ENCODE results near the gene PDE6D. TPM values are rescaled to one million over a fixed set of nuclear protein-coding genes. Genes with fewer than 3 reads are reported as not detected.

The PDE6D gene
- total and polyA plus RNA-seq, 2 of the 4 experiments (the other 2 are of a cell fraction): 13.8 to 24.7 TPM

DNA sequence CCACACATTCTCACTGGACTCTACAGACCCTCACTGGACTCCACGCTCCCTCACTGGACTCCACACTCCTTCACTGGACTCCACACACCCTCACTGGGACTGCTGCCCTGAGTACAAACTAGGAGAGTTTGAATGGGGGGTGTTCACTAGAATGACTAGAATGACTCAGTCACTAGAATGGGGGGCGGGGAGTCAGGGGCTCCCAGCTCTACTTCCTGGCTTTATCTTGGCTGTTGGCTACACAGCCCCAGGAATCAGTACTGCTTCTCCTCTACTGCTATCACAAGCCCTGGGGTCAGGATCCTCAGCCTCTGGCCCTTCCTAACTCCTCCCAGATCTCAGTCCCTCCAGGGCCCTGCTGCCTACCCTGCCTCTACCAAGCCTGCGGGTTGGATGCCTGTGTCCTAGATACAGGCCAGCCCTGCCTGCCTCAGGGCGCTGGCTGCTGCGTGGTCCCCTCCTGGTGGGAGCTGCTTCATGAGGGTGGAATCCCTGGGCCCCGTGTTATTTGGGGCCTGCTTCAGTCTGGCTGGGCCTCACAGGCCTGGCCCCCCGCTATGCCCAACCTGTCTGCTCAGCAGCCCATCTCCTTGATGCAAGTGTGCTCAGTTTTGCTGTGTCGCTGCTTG lies 65.0 kb downstream of the PDE6D start:
- Histone ChIP-seq H3K9me1 (ENCODE audit: insufficient read depth, low read length) (peaks cover 12% of the 10 kb centered on the region), H3K4me3 (ENCODE audit: insufficient read depth, low read depth, low read length) (no peak overlapping the region), H2AK9ac (replicated peaks; ENCODE audit: low read depth, low read length, poor library complexity) (peak overlapping the region; percentile 96), H4K8ac (ENCODE audit: low read depth in 2 of 2, low read length in 2 of 2) (peak overlapping the region; percentile 48 to 89; a peak in 3 of 4 replicates), H4K91ac (ENCODE audit: insufficient read depth, low read depth, low read length) (peak overlapping the region; percentile 81), H3K23ac (ENCODE audit: low read depth, low read length) (peak overlapping the region; percentile 41), H3K14ac (replicated peaks; ENCODE audit: low read depth, low read length) (peak overlapping the region; percentile 86), H2AFZ (replicated peaks; ENCODE audit: low read length, poor library complexity) (peak overlapping the region; percentile 91), H4K20me1 (ENCODE audit: insufficient read depth, low read length) (peaks cover 38% of the 10 kb centered on the region), H2AK5ac (ENCODE audit: low read depth, low read length) (peak overlapping the region; percentile 92), H3K4ac (ENCODE audit: low read depth, low read length) (peak overlapping the region; percentile 92), H2BK120ac (ENCODE audit: low read depth, low read length) (peak overlapping the region; percentile 85), H3K27me3 (ENCODE audit: control insufficient read depth, insufficient read depth, low read length) (no peaks in the 10 kb centered on the region), H2BK15ac (ENCODE audit: low read depth, low read length) (peak overlapping the region; percentile 67; the same call in 1 of the 3 replicates), H2BK5ac (ENCODE audit: low read depth, low read length, poor library complexity, severe bottlenecking) (peak overlapping the region; percentile 88), H3K56ac (ENCODE audit: extremely low read depth, insufficient read depth, low read length) (no peak overlapping the region), H3K18ac (ENCODE audit: low read depth, low read length) (peak overlapping the region; percentile 12; the same call in 1 of the 2 replicates), H3K9me3 (ENCODE audit: control insufficient read depth, insufficient read depth, low read length) (no peaks in the 10 kb centered on the region), H2BK20ac (ENCODE audit: low read depth, low read length) (peak overlapping the region; percentile 54), H3K9ac (ENCODE audit: low read depth, low read length) (peak overlapping the region; percentile 17; the same call in 1 of the 2 replicates), H3K4me2 (ENCODE audit: low read depth, low read length) (no peak overlapping the region), H3K4me1 (ENCODE audit: control insufficient read depth, insufficient read depth, low read length) (peaks cover 26% of the 10 kb centered on the region), H4K5ac (ENCODE audit: low read depth, low read length) (peak overlapping the region; percentile 58), H3K79me1 (ENCODE audit: low read depth in 1 of 2, low read length in 2 of 2) (peaks cover 0 to 33% of the 10 kb centered on the region in 2 experiments; a peak in 2 of 4 replicates), H3K27ac (ENCODE audit: insufficient read depth, low read length) (peak overlapping the region; percentile 67), H3K36me3 (ENCODE audit: control insufficient read depth, insufficient read depth, low read length) (peaks cover 18% of the 10 kb centered on the region)
- peak; percentile 62 for DNase-seq
- TF ChIP-seq RFX5 (IDR thresholded peaks at IDR 0.05; ENCODE audit: low read depth, low read length) (no peak), POLR2A (IDR thresholded peaks at IDR 0.05; ENCODE audit: low read depth, low read length) (no peak), RAD21 (IDR thresholded peaks at IDR 0.05; ENCODE audit: low read length) (no peak)
- TF ChIP-seq, protein P1, sequence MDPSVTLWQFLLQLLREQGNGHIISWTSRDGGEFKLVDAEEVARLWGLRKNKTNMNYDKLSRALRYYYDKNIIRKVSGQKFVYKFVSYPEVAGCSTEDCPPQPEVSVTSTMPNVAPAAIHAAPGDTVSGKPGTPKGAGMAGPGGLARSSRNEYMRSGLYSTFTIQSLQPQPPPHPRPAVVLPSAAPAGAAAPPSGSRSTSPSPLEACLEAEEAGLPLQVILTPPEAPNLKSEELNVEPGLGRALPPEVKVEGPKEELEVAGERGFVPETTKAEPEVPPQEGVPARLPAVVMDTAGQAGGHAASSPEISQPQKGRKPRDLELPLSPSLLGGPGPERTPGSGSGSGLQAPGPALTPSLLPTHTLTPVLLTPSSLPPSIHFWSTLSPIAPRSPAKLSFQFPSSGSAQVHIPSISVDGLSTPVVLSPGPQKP (IDR thresholded peaks at IDR 0.05; ENCODE audit: borderline replicate concordance, low read depth, low read length): no peak
- POLR2A ChIA-PET (ENCODE audit: unreplicated experiment): no interaction called here
- WGBS, 2 experiments (ENCODE audit: extremely low coverage in 2 of 2, insufficient read length in 1 of 2): 83% methylated on average over 4 of the region's 8 CpGs; no CpG with 5 or more reads in 1 of the 2 experiments
- in situ Hi-C loops (cut with MboI; ENCODE audit: low sequenced_read_pairs): no loop called here
- intact Hi-C loops (cut with micrococcal nuclease): loop anchor here (1.0 to 5.0 kb wide), 4 partner anchors 39 to 154 kb away; partner anchors contain the start of gene PDE6D
- dilution Hi-C loops (cut with HindIII; ENCODE audit: low sequenced_read_pairs, unreplicated experiment): no loop called here
- BruUV-seq (replicated peaks): no TSS peak
- peak; percentile 21 for ATAC-seq (ENCODE audit: low read depth)
- CTCF ChIA-PET: interaction anchor here (1.5 to 4.4 kb wide), 4 partner anchors 29 to 108 kb away, joined by 4 to 57 read pairs (median 7); no protein-coding TSS in a partner anchor

Data from IMR-90 (cell line).